ENCODE measurements around the gene CAPS. TPM values are rescaled to one million over a fixed set of nuclear protein-coding genes. Genes with fewer than 3 reads are reported as not detected.
A peak's percentile ranks its signal among the peaks of the same experiment; 100 is the strongest.

The CAPS gene
- total and polyA plus RNA-seq, 3 donors from 2014 or later = 9.4 to 20.9 (median 13.9) TPM

DNA sequence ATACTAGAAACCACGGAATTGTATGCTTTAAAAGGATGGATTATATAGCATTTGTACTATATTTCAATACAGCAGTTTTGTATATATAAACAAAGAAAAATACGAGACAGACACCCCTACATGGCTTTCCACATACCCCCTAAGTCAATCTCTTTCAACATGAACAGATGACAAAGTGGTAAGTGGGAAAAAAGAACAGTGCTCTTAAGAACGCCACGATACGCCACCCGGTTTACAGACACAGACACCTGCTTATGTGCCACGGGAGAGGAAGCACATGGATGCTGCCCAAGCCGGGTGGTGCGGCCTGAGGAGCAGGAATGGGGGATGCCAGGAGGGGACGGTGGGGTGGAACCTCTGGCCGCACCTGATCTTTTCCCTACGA, 8.1 kb downstream of the CAPS start:
- Histone ChIP-seq H3K36me3 (ENCODE audit: low read depth, missing control alignments) (no peaks in the 10 kb centered on the region), H3K4me1 (peaks cover 5% of the 10 kb centered on the region), H3K27ac (no peak overlapping the region), H3K27me3 (no peaks in the 10 kb centered on the region), H3K4me3 (no peak overlapping the region), H3K9me3 (no peaks in the 10 kb centered on the region)
- DNase-seq = no peak
- TF ChIP-seq POLR2A (IDR thresholded peaks at IDR 0.05) = no peak
- TF ChIP-seq, protein P1, sequence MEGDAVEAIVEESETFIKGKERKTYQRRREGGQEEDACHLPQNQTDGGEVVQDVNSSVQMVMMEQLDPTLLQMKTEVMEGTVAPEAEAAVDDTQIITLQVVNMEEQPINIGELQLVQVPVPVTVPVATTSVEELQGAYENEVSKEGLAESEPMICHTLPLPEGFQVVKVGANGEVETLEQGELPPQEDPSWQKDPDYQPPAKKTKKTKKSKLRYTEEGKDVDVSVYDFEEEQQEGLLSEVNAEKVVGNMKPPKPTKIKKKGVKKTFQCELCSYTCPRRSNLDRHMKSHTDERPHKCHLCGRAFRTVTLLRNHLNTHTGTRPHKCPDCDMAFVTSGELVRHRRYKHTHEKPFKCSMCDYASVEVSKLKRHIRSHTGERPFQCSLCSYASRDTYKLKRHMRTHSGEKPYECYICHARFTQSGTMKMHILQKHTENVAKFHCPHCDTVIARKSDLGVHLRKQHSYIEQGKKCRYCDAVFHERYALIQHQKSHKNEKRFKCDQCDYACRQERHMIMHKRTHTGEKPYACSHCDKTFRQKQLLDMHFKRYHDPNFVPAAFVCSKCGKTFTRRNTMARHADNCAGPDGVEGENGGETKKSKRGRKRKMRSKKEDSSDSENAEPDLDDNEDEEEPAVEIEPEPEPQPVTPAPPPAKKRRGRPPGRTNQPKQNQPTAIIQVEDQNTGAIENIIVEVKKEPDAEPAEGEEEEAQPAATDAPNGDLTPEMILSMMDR (IDR thresholded peaks at IDR 0.05) = no peak
- 90 to 95% methylated on average over 12 of the region's 12 CpGs for WGBS, 2 donors
- intact Hi-C loops (cut with DNase I; ENCODE audit: low total_unique reads) = no loop called here

DNA sequence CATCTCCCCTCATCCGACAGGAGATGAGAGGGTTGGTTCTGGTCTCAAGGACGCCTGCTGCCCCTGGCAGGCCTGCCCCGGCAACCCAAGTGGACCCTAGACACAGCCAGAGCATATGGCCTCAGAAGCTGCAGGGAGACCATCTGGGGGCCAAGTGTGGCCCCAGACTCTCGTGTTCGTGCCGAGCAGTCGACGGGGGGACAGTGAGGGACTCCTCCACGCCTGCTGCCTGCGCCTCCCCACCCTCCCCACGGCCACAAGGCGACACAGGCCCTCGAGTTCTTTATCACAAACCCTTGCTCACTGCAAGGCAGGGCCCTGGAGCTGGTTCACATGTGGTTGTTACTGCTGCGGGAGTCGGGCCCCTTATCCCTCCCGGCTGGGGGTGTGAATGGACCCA, 9.3 kb downstream of the CAPS start:
- H3K36me3 ChIP-seq (ENCODE audit: low read depth, missing control alignments) = no peaks in the 10 kb centered on the region
- WGBS, 2 donors = 95 to 100% methylated on average over 1 to 16 of the region's 16 CpGs
- no peak overlapping the region for H3K27ac ChIP-seq
- H3K27me3 ChIP-seq = no peaks in the 10 kb centered on the region
- H3K9me3 ChIP-seq = no peaks in the 10 kb centered on the region
- H3K4me3 ChIP-seq = no peak overlapping the region
- DNase-seq = no peak
- intact Hi-C loops (cut with DNase I; ENCODE audit: low total_unique reads) = no loop called here
- peaks cover 6% of the 10 kb centered on the region for H3K4me1 ChIP-seq
- TF ChIP-seq, protein P1 (IDR thresholded peaks at IDR 0.05) = no peak
- TF ChIP-seq POLR2A (IDR thresholded peaks at IDR 0.05) = no peak

DNA sequence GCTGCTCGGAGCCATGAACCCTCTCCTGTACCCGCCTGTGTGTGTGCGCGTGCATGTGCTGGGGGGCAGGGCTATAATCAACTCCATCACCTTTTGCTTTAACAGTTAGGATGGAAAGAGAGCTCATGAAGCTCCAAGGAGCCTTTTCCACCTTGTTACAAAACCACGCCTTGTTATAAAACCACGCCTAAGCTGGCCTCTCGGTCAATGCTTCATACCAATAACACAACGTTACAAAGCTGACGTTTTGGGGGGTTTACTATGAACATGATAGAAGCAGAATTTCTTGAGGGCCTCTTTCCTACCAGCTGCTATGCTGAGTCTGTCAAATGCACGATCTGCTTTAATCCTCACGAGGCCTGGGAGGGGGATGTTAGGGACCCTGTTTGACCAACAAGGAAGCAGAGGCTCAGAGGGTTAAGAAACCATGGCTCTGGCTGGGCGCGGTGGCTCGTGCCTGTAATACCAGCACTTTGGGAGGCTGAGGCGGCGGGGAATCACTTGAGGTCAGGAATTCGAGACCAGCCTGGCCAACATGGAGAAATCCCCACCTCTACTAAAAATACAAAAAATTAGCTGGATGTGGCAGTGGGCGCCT, 11.9 kb downstream of the CAPS start:
- Histone ChIP-seq H3K4me3 (no peak overlapping the region), H3K36me3 (ENCODE audit: low read depth, missing control alignments) (no peaks in the 10 kb centered on the region), H3K9me3 (no peaks in the 10 kb centered on the region), H3K4me1 (peaks cover 6% of the 10 kb centered on the region), H3K27me3 (no peaks in the 10 kb centered on the region), H3K27ac (no peak overlapping the region)
- TF ChIP-seq, protein P1 (IDR thresholded peaks at IDR 0.05) = no peak
- no peak for TF ChIP-seq POLR2A (IDR thresholded peaks at IDR 0.05)
- DNase-seq = no peak
- WGBS, 2 donors = 89 to 94% methylated on average over 18 of the region's 18 CpGs
- intact Hi-C loops (cut with DNase I; ENCODE audit: low total_unique reads) = no loop called here

DNA sequence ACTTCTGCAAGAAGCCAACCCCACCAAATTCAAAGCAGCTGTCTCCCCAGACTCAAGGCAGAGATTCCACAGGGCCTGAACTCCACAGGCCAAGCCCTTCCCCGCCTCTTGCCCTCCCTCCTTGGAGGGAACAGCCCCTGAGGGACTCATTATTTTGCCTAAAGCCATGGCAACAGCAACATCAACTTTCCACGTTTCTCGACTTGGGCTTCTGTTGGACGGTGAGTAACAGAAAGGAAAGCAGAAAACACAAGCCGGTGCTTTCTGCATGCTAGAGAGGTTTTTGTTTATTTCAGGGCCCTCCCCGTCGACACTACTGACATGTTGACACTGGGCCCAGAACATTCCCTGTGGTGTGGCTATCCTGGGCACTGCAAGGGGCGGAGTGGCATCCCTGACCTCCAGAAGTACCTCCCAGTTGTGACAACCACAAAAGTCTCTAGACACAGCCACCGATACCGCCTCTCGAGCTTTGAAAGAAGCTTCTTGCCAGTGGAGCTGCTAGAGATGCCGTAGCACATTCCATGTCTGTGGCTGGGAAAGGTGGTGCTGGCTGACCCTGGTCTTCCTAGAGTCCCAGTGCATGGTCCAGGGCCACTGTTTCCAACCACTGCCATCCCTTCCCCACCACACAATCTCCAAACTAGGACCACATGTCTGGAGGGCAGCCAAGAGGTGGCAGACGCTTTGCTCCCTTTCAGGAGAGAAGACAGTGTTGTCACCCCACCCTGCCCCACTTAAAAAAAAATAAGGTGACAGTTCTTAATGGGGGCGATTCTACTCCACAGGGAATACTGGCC, 12.8 kb downstream of the CAPS start:
- Histone ChIP-seq H3K9me3 (no peaks in the 10 kb centered on the region), H3K4me3 (no peak overlapping the region), H3K4me1 (peaks cover 6% of the 10 kb centered on the region), H3K36me3 (ENCODE audit: low read depth, missing control alignments) (no peaks in the 10 kb centered on the region), H3K27ac (no peak overlapping the region), H3K27me3 (no peaks in the 10 kb centered on the region)
- intact Hi-C loops (cut with DNase I; ENCODE audit: low total_unique reads) = no loop called here
- DNase-seq = peak; percentile 74
- WGBS, 2 donors = 58 to 62% methylated on average over 11 to 14 of the region's 14 CpGs
- TF ChIP-seq POLR2A (IDR thresholded peaks at IDR 0.05) = no peak
- TF ChIP-seq, protein P1 (IDR thresholded peaks at IDR 0.05) = no peak
